ENCODE data around the gene GAMT.
"Not testable (repeated sequence)": the region's sequence is repeated elsewhere in the genome, so short reads cannot be mapped to it uniquely, and the experiment has no call there.

GAMT gene

DNA sequence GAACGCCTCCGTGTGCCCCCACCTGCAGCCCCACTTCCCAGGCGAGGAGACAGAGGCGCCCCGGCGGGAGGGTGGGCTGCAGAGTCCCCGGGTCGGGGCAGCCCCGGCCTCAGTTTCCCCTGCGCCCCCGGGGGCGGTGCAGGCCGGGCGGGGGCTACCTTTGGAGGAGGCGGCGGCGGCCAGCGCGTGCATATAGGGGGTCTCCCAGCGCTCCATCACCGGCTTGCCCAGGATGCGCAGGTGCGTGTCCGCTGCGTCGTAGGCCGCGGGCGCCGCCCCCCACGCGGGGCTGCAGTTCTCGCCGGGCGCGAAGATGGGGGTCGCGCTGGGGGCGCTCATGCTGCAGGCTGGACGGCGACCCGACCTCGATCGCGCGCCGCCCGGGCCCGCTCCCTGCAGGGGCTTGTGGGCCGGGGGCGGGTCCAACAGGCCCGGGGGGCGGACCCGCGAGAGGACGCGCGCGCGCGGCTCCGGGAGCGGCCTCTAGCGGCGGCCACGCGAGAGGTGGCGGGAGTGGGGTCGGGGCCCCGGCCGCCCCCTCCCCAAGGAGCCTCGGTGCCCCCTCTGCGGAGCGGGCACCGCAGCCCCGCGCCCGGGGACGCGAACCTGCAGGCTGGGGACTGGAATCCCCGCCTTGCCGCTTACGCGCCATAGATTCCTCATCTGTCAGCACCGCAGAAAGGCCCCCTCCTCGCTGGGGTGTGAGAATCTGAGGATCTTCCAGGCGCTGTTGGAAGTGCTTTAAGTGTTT lies at the start of gene GAMT:
Gene GAMT (minus strand): TSS at position 405 of the 751 bp plus-strand sequence. CDS start 66 bp downstream, at position 339.
- no peak for DNase-seq (ENCODE audit: low read depth)

DNA sequence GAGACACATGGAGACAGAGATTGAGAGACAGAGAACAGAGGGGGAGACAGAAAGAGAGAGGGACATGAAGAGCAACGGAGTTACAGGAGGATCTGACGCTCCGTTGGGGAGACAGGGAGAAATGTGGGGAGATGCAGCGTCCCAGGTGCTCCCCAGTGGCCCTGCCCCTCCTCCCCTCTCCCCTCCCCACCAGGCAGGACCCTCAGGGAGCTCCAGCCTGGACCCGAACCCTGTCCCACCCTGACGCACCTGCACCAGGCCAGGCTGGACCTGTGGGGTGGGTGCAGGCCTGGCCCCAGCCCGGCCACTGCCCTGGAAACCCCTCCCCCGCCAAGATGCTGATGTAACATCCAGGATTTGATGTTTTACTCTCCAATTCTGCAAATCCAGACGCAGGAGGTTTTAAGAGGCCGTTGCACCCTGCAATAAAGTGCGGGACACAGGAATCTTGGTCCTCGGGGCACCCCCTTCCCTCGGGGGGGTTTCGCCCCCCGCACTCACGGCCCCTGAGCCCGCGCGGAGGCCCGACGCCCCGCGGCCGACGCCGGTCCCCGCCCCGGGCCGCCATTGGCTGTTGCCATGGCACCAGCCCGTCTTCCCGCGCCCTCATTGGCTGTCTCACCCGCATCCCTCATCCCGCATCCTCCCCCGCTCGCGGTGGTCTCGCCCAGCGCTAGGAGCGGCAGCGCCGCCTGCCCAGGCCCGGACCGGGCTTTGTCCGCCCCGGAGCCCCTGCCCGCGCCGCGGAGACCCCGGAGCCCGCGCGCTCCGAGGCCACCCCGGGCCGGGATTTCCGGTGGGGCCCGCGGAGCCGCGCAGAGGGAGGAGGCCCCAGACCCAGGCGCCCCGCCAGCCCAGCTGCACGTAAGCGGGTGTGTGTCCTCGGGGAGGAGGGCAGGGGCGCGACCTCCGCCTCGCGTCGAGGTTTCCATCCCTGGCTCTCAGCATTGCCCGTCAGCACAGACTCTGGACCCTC lies 48.4 kb upstream of the GAMT start, which contains the start of gene APC2:
Gene APC2 (plus strand): TSS at position 655 of the 976 bp plus-strand sequence. CDS start 2,881 bp downstream, outside the sequence.
- DNase-seq (ENCODE audit: low read depth) = no peak

DNA sequence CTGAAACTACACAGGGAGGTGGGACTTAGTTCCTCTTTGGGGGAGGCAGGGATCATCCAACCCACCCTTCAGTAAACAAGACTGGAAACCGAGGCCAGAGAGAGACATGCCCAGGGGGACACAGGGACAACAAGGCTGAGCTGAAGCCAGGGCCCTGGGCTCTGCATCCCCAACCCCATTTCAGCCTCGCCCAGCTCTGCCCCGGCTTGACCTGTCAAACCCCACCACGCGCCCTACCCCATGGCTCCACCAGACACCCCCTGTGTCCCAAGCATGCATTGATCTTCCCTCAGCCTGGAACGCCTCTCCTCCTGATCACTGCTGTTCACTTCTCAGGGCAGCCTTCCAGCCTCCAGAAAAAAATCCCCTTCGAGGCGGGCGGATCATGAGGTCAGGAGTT lies 46.6 kb upstream of the GAMT start:
- DNase-seq (ENCODE audit: low read depth) = no peak

DNA sequence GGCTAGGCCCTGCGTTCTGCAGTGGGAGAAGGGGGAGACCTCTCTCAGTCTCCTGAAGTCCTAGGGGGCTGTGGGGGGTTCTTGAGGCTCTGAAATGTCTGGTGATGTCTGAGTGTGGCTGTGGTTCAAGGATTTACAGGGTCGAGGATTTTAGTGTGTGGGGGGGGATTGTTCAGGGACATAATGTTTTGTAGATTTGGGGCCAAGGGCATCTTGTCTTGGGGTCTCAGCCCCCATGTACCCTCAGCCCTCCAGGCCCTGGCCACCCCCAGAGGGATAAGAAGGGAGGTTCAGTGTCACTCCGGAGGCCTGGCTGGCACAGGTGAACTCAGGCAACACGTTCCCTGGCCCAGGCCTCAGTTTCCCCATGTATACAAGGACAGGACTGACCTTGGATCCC lies 46.2 kb upstream of the GAMT start:
- no peak for DNase-seq (ENCODE audit: low read depth)

DNA sequence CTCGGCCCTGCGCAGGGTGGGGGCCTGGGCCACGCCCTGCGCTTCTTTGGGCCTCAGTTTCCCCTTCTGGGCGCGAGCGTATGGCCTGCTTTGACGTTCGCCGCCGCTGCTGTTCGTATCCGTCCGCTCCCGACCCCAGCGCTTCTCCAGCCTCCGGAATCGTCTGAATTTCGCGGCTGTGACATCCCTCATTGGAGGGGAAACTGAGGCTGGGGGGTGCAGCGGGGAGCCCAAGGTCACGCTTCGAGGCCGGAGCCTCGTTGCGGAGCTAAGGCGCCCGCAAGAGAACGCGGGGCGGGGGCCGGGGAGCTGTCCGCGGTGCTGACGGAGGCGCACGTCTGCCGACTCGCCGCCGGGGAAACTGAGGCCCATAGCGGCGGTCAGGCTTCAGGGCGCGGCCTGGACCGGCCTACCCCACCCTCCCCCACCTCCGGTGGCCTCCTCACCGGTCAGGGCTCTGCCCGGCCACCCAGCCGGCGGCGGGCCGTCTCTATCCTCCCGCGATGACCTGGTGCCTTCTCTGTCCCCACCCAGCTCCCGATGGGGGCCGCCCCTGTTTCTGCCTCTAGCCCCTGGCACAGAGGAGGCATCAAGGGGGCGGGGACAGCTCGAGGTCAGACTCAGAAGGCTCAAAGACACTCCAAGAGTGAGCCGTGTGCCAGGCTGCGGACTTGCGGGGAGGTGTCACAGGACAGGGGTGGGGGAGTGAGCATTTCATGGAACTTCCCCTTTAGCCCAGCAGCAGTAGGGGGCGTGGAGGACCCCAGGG lies 45.6 kb upstream of the GAMT start:
- DNase-seq (ENCODE audit: low read depth) = no peak

DNA sequence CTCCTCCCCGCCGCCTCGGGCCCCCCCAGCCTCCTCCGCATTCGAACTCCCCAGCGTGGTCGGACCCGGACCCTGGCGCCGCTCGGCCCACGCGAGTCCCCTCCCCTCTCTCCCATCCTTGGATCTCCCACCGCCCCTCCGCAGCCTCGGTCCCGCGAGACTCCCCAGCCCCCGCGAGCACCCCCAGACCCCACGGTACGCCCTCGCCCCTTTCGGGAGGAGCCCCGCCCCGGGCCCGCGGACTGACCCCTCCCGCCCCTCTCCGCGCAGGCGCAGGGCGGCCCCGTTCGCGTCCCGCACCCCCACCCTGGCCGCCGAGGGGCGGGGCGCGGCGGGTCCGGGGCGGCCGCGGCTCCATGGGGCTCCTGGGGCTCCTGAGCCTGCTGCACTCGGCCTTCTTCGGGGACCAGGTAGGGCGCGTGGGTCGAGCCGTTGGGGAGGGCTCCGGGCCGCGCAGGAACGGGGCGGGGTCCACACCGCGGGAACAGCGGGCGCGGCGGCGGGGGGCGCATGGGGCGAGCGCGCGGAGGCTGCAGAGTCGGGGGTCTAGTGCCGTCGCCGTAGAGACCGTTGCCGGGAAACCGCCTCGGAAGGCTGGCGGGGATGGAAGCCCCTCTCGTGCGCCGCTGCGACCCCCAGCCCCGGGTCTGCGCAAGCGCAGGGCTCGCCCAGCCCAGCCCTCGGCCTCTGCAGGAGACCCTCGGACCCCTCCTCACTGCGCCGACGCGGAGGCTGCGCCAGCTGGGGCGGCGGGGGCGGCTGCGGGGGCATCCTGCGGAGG lies 44.8 kb upstream of the GAMT start:
- no peak for DNase-seq (ENCODE audit: low read depth)

DNA sequence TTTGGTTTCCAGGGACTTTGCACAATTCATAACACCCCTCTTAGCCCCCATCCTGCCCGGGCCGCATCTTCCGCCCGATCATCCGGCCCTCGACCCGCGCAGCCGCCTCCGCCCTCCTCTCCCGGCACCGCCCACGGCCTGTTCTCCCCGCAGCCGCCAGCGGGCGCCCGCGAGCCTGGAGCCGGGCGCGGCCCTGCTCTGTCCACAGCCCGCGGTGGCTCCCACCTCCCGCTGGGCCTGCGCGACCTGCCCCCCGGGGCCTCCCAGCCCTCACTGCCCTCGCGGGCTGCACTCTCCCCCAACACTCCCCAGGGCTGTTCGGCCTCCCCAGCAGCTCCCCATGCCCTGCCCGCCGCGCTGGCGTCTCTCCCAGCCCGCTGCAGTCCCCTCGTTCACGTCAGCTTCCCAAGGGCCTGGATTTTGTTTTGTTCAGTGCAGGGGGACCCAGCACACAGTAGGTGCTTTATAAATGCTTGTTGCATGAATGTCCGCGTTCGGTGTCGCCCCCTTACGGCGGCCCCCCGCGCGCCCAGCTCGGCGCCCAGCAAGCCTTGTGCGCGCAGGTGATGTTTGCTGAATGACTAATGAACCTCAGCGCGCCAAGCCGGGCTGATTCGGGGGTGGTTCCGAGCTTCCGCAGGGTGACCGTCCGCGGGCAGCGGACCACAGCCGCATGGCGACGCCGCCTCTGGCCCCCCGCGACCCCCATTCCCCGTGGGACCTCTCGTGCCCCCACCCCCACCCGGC lies 44.0 kb upstream of the GAMT start:
- DNase-seq (ENCODE audit: low read depth) = no peak

DNA sequence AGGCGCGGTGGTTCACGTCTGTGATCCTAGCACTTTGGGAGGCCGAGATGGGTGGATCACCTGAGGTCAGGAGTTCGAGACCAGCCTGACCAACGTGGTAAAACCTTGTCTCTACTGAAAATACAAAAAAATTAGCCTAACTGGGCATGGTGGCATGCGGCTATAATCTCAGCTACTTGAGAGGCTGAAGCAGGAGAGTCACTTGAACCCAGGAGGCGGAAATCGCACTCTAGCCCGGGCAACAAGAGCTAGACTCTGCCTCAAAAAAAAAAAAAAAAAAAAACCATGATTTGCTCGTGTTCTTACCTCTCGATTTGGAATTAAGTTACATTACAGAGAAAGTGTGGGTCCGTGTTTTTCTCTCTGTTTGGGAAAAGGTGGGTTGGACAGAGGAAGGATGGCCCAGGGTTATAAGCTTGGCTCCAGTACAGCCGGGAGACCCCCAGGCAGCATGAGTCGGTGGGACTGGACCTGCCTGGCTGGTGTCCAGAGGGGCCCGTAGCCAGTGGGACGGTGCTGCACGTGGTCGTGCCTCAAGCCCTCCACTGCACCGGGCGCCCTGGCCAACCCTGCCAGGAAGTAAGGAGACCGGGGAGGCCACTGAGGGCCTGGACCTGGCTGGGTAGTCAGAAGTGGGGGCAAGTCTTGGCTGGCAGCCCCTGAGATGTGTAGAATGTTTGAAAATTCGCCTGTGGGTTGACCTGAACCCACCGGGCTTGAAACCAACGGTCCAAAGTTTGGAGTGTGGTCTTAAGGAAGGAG lies 40.5 kb upstream of the GAMT start:
- no peak for DNase-seq (ENCODE audit: low read depth)

DNA sequence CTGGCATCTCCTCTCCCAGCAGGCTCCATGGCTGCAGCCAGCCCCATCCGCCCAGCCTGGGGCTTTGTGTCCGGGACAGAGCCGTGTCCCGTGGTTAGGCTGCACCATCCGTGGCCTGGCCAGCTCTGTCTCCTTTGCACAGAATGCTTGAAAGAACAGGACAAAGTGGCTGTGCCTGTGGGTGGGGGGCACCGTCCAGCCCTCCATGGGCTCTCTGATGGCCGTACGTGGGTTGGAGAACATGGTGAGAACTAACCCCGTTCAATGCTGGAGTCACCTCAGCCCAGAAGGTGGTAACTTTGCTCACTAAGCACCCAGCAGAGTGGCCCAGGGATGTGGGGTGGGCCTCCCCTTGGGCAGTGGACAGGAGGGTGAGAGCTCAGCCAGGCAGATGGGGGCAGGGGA lies 39.7 kb upstream of the GAMT start:
- DNase-seq (ENCODE audit: low read depth) = no peak

DNA sequence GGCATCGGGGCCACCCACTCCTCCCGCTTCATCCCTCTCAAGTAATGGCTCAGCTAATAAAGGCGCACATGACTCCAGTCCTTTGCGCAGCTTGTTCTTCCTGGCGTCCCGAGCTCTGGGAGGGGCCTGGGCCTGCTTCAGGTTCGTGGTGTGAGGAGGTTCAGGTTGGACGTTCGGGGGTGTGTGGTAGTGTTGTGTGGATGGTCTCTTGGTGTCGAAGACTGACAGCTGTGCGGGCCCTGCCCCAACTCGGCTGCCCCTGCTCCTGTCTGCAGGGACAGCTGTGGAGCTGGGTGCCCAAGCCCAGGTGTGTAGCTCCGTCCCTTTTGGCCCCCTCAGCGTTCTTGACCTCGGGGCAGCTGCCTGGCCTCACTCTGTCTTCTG lies 39.1 kb upstream of the GAMT start:
- DNase-seq (ENCODE audit: low read depth) = no peak

DNA sequence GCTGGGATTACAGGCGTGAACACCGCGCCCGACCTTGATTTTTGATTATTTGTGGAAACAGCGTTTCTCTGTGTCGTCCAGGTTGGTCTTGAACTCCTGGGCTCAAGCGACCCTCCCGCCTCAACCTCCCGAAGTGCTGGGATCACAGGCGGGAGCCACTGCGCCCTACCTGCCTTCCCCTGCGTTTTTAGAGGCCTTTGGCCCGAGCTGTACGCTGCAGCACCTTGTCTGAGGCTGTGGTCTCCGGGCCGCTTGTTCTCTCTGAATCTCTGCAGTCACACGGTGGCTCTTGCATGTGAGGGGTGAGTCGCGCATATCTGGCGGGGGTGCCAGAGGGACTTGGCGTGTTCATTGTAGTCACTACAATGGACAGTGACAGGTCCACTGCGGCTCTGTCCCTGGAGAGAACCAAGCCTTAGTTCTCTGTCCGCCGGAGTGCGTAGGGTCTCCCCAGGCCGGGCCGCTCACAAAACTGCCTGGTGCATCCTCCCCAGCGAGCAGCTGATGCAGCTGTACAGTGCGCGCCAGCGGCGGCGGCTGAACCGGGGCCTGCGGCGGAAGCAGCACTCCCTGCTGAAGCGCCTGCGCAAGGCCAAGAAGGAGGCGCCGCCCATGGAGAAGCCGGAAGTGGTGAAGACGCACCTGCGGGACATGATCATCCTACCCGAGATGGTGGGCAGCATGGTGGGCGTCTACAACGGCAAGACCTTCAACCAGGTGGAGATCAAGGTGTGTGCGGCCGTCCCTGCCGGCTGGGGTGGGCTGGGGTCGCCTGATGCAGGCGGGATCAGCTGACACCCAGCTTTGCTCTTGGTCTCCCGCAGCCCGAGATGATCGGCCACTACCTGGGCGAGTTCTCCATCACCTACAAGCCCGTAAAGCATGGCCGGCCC lies 38.4 kb upstream of the GAMT start:
- DNase-seq (ENCODE audit: low read depth) = not testable (repeated sequence)

DNA sequence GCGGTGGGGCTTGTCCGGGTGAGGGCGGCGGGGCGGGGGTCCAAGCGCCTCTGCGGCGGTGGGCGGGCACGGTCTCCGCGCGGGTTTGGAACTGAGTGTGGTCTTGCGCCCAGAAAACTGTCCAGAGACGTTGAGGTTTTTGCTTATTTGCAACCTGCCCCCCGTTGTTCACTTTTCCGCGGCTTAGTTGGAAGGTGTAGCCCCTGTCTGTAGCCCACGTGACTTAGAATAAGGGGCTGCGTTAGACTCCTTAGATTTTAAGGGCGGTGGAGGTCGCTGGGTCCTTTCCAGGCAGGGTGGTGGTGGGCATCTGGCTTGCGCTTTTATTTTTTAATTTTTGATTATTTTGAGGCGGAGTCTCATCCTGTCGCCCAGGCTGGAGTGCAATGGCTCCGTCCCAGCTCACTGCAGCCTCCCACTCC lies 37.6 kb upstream of the GAMT start:
- DNase-seq (ENCODE audit: low read depth) = no peak

DNA sequence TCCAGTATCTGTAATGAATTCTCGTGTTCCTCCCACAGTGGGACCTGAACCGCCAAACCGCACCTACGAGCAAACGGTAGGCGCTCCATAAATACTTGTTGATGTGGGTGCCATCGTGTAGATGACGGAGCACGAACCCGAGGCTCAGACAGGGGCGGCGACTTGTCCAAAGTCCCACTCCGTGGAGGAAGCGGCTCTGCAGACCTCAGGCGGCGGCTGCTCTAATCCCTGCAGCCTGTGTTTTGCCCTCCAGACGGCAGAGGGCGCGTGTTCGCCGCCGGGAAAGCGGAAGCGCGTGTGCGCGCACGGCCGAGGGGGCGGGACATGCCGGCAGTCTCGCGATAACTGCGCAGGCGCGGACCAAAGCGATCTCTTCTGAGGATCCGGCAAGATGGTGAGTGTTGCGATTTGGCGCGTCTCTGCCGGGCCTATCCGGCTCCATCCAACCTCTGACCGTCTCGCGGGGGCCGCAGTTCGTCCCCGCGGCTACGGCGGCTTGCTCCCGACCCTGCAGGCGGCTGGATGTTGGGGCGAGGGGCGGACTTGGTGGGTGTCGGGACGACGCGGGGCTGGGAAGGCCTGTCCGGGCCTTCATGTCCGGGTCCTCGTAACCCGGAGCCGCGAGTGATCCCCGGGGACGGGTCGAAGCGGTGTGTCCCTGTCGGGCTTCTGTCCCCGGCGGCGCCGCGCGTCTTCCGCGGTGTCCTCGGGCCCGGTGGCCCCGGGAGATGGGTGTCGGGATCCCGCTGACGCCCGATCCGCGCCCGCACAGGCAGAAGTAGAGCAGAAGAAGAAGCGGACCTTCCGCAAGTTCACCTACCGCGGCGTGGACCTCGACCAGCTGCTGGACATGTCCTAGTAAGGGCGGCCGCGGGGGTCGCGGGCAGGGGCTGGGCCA lies 36.9 kb upstream of the GAMT start, which contains the start of gene RPS15:
Gene RPS15 (plus strand): TSS at position 362 of the 898 bp plus-strand sequence. CDS start 30 bp downstream, at position 392.
- DNase-seq (ENCODE audit: low read depth) = peak; percentile 89

DNA sequence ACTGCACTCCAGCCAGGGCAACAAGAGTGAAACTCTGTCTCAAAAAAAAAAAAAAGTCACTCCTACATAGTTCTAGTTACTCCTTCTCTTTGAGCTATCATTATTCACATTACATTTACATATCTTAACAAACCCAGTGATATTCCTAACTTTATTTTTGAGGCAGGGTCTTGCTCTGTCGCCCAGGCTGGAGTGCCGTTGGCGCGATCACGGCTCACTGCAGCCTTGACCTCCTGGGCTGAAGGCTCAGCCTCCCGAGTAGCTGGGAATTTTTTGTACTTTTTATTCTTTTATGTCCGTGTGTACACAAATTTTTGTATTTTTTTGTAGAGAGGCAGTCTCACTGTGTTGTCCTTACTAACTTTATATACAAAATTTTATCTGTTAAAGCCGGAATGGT lies 36.3 kb upstream of the GAMT start:
- no peak for DNase-seq (ENCODE audit: low read depth)

DNA sequence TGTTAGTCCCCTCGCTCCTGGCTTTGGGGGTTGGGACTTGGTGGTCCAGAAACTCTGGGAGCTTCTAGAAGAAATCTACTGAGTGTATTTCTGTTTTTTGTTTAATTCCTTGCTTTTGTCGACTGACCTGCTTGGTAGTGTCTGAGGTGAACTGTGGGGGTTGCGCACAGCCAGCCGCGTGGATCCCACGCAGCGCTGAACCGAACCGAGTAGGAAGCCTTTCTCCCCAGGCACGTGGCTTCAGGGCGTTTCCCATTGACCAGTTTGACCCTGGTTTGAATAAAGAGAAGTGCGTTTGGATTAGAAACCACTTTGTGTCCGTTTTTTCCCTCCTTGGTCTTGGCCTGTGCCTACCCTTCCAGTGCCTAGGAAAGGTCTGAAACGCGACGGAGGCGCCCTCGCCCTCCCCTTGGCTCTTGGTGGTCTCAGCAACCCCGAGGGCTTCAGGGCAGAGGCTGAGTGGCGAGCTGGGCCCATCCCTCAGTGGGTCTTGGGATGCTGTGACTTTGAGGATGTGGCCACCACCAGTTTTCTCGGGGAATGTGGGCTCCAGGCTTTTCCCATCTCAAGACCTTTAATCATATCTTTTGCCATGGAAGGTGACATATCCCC lies 34.1 kb upstream of the GAMT start:
- DNase-seq (ENCODE audit: low read depth) = no peak

DNA sequence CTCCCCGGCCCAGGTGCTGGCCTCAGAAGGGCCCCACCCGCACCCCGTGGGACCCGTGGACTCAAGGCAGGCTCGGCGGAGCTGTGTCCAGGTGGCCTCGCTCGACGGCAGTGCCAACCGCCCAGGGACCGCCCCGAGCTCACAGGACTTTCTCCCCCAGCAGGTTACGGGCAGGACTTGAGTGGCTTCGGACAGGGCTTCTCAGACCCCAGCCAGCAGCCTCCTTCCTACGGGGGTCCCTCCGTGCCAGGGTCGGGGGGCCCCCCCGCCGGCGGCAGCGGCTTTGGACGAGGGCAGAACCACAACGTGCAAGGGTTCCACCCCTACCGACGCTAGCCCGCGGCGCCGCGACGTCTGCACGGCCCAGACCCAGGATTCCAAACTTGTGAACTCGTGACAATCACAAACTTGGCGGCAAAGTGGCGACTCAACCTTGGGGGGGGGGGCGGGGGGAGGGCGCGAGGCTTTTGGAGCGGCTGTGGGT lies 33.3 kb upstream of the GAMT start:
- no peak for DNase-seq (ENCODE audit: low read depth)

DNA sequence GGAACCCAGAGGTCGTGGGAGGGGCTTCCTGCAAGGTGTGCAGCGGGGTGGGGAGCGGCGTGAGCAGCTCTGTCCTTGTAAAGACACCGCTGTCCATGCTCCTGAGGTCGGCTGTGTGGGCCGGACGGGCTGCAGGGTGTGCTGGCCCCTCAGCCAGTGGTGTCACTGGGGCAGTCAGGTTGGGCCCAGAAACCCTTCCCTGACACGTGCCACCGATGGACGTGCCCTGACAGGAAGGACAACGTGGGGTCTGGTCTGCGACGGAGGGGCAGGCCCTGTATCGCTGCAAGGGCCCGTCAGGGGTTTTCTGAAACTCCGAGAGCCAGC lies 32.7 kb upstream of the GAMT start:
- no peak for DNase-seq (ENCODE audit: low read depth)

Measured in fibroblast of the conjunctiva (primary cell).